HG02943 (cell line): ENCODE measurements around the gene ATG13.

Experiments
- ATAC-seq: cut with Tn5 transposase; IDR thresholded peaks from one replicate; pipeline ENCODE4 v1.9.1; 2021; ENCODE audit warnings: mild to moderate bottlenecking, low read depth, moderate library complexity; ENCODE audit not compliant: unreplicated experiment

ATG13 gene

GRCh38 chr11:46719543-46720218 is 102.3 kb downstream of the ATG13 start:
- no peak for ATAC-seq

GRCh38 chr11:46721286-46721685 is 103.9 kb downstream of the ATG13 start:
- ATAC-seq = no peak

- no peak for ATAC-seq
These were observed 105.4 kb downstream of the ATG13 start for GRCh38 chr11:46722566-46723358.

GRCh38 chr11:46723359-46723680 is 106.0 kb downstream of the ATG13 start:
- ATAC-seq = no peak

GRCh38 chr11:46724088-46724487 is 106.7 kb downstream of the ATG13 start:
- no peak for ATAC-seq
